Ovary (tissue), 3 donors: ENCODE results near the gene CFAP210.

Experiments used
- EP300 ChIP-seq: sonication (generic); formaldehyde crosslinking; IDR thresholded peaks from one replicate; pipeline ENCODE4 v1.6.1; 2017; ENCODE audit warnings: antibody characterized with exemption
- POLR2A ChIP-seq: fragments of 450-650 bp; IDR thresholded peaks from one replicate; pipeline ENCODE4 v1.6.1; 2017; ENCODE audit warnings: antibody characterized with exemption, mild to moderate bottlenecking, moderate library complexity
- TF ChIP-seq, protein P1 (sequence below), 3 donors: fragments of 450-650 bp in 2 of 3; fragments of 200-600 bp in 1 of 3; IDR thresholded peaks; one replicate each; pipeline versions ENCODE4 v1.5.1 to v1.8.0; 2016 to 2022; ENCODE audit warnings: antibody characterized with exemption in 3 of 3, mild to moderate bottlenecking in 1 of 3
- donor health status: DM: no; HTN: no; CAD: no.

DNA sequence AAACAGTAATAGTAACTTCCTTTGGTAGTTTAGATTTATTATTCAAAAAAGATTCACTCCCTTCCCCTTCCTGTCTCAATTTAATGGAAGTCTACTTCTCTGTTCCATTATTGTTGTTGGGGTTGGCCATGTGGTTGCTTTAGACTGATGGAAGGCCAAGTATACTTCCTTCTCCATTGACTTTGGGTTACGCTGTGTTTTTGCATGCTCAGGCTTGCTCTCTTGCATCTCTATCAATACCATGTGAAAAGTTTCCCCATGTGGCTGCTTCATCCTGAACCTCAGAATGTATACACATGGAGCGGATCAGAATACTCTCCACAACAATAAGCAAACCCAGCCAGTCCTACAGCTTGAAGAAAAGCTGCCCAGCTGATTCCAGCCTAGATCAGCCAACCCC, 20.3 kb downstream of the CFAP210 start:
- TF ChIP-seq POLR2A (no peak), EP300 (no peak)
- TF ChIP-seq, protein P1, sequence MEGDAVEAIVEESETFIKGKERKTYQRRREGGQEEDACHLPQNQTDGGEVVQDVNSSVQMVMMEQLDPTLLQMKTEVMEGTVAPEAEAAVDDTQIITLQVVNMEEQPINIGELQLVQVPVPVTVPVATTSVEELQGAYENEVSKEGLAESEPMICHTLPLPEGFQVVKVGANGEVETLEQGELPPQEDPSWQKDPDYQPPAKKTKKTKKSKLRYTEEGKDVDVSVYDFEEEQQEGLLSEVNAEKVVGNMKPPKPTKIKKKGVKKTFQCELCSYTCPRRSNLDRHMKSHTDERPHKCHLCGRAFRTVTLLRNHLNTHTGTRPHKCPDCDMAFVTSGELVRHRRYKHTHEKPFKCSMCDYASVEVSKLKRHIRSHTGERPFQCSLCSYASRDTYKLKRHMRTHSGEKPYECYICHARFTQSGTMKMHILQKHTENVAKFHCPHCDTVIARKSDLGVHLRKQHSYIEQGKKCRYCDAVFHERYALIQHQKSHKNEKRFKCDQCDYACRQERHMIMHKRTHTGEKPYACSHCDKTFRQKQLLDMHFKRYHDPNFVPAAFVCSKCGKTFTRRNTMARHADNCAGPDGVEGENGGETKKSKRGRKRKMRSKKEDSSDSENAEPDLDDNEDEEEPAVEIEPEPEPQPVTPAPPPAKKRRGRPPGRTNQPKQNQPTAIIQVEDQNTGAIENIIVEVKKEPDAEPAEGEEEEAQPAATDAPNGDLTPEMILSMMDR (IDR thresholded peaks at IDR 0.05), result no peak
